WERI-Rb-1 (cell line): Measurements from ENCODE around the gene MOB3C.

Experiments used
- DNase-seq: peaks from one replicate; pipeline ENCODE4 v3.0.0-alpha.2; 2020
- H3K27ac ChIP-seq: fragments of 250-450 bp; sonication (Bioruptor Pico); 2 replicates; pipeline ENCODE4 v1.5.1; 2020; ENCODE audit warnings: mild to moderate bottlenecking, moderate library complexity
- H3K27me3 ChIP-seq: fragments of 250-450 bp; sonication (Bioruptor Pico); 2 replicates; pipeline ENCODE4 v1.5.1; 2021; ENCODE audit warnings: mild to moderate bottlenecking, low read depth, moderate library complexity; ENCODE audit not compliant: insufficient read depth, severe bottlenecking
- H3K36me3 ChIP-seq: fragments of 250-450 bp; sonication (Bioruptor Pico); 2 replicates; pipeline ENCODE4 v1.5.1; 2020; ENCODE audit warnings: mild to moderate bottlenecking, moderate library complexity
- H3K4me3 ChIP-seq: 2 replicates; pipeline ENCODE4 v1.5.1; 2011; ENCODE audit warnings: low read depth, mild to moderate bottlenecking, control low read depth, low read length
- H3K9me3 ChIP-seq: fragments of 250-450 bp; sonication (Bioruptor Pico); 2 replicates; pipeline ENCODE4 v1.5.1; 2021; ENCODE audit warnings: mild to moderate bottlenecking, moderate library complexity; ENCODE audit not compliant: severe bottlenecking
- CTCF ChIP-seq: IDR thresholded peaks from 2 replicates; pipeline ENCODE4 v1.5.1; 2011; ENCODE audit warnings: low read depth, mild to moderate bottlenecking, control low read depth, inconsistent platforms, low read length

MOB3C gene

GRCh38 chr1:46607345-46608130 is 9.1 kb downstream of the MOB3C start:
- H3K27ac ChIP-seq = no peak overlapping the region
- H3K4me3 ChIP-seq = no peak overlapping the region
- no peak for DNase-seq
- H3K27me3 ChIP-seq = no peaks in the 10 kb centered on the region
- H3K9me3 ChIP-seq = no peaks in the 10 kb centered on the region
- H3K36me3 ChIP-seq = no peaks in the 10 kb centered on the region
- no peak for TF ChIP-seq CTCF

- Histone ChIP-seq H3K36me3 (no peaks in the 10 kb centered on the region), H3K27me3 (no peaks in the 10 kb centered on the region), H3K9me3 (no peaks in the 10 kb centered on the region), H3K4me3 (no peak overlapping the region), H3K27ac (no peak overlapping the region)
- TF ChIP-seq CTCF = no peak
- no peak for DNase-seq
Observed at GRCh38 chr1:46606255-46606965, 10.2 kb downstream of the MOB3C start.

- Histone ChIP-seq H3K27me3 (no peaks in the 10 kb centered on the region), H3K4me3 (no peak overlapping the region), H3K36me3 (no peaks in the 10 kb centered on the region), H3K27ac (no peak overlapping the region), H3K9me3 (no peaks in the 10 kb centered on the region)
- DNase-seq = no peak
- no peak for TF ChIP-seq CTCF
Observed at GRCh38 chr1:46605232-46605631, 11.4 kb downstream of the MOB3C start.

- peak within 1 kb of the TSS; percentile 47 for H3K27ac ChIP-seq
- no peaks in the 10 kb centered on the region for H3K36me3 ChIP-seq
- H3K4me3 ChIP-seq = peak within 1 kb of the TSS; percentile 72
- H3K27me3 ChIP-seq = no peaks in the 10 kb centered on the region
- H3K9me3 ChIP-seq = no peaks in the 10 kb centered on the region
- no peak for TF ChIP-seq CTCF
- peak; percentile 98 for DNase-seq
Observed at GRCh38 chr1:46603858-46604549, 12.6 kb downstream of the MOB3C start, which contains the start of gene MKNK1. MKNK1 (minus strand) TSS chr1:46604268; CDS start chr1:46583327, 20,941 bp downstream.

GRCh38 chr1:46603481-46603857 is 13.1 kb downstream of the MOB3C start:
- no peak for TF ChIP-seq CTCF
- Histone ChIP-seq H3K27ac (no peak overlapping the region; the same call in 1 of the 2 replicates), H3K9me3 (no peaks in the 10 kb centered on the region), H3K36me3 (no peaks in the 10 kb centered on the region), H3K27me3 (no peaks in the 10 kb centered on the region), H3K4me3 (peak overlapping the region; percentile 72)
- DNase-seq = no peak
